ENCODE measurements around the gene TPST2.

- TF ChIP-seq CTCF (IDR thresholded peaks at IDR 0.05) (no peak), POLR2A (IDR thresholded peaks at IDR 0.05) (no peak)
These were observed 87.9 kb downstream of the TPST2 start for GRCh38 chr22:26501996-26502395.

All from adrenal gland (tissue), 5 donors.